IMR-90 (cell line): Measurements from ENCODE around the gene ATP1B1. TPM values are rescaled to one million over a fixed set of nuclear protein-coding genes. Genes with fewer than 3 reads are reported as not detected.

ENCODE experiments used
- ATAC-seq: fragments of 200-7000 bp; cut with Tn5 transposase; 2 replicates; pipeline ENCODE4 v1.9.1; 2020; ENCODE audit warnings: low read depth, mild to moderate bottlenecking, moderate library complexity
- BruUV-seq: library from RNA; stranded (reverse); fragments of 400-500 nt; replicated peaks from 2 replicates; lab custom pipeline; 2021; lab: Mats Ljungman, UMichigan
- CTCF ChIA-PET: fragments of 300-600 bp; formaldehyde crosslinking; extraction: SDS; loops from one replicate; lab custom pipeline; 2021; ENCODE audit warnings: antibody characterized with exemption; lab: Yijun Ruan, JAX
- POLR2A ChIA-PET: fragments of 300-600 bp; sonication (Branson Sonifier 250); formaldehyde crosslinking; loops from one replicate; lab custom pipeline; 2022; ENCODE audit warnings: antibody characterized with exemption; ENCODE audit not compliant: unreplicated experiment; lab: Charles Lee
- DNase-seq: peaks from one replicate; pipeline ENCODE4 v3.0.0; 2013
- H2AFZ ChIP-seq: replicated peaks from 2 replicates; pipeline ENCODE3; 2013; ENCODE audit warnings: low read length, mild to moderate bottlenecking; ENCODE audit not compliant: poor library complexity
- H2AK5ac ChIP-seq: 2 replicates; pipeline ENCODE4 v1.6.1; 2013; ENCODE audit warnings: low read depth, low read length, inconsistent platforms
- H2AK9ac ChIP-seq: replicated peaks from 2 replicates; pipeline ENCODE3; 2013; ENCODE audit warnings: mild to moderate bottlenecking, low read depth, low read length, moderate library complexity; ENCODE audit not compliant: poor library complexity
- H2BK120ac ChIP-seq: 2 replicates; pipeline ENCODE4 v1.6.1; 2013; ENCODE audit warnings: low read depth, low read length, inconsistent platforms
- H2BK15ac ChIP-seq: 3 replicates; pipeline ENCODE4 v1.6.1; 2013; ENCODE audit warnings: low read depth, low read length, inconsistent platforms
- H2BK20ac ChIP-seq: 2 replicates; pipeline ENCODE4 v1.6.1; 2013; ENCODE audit warnings: low read depth, mild to moderate bottlenecking, inconsistent platforms, low read length, moderate library complexity
- H2BK5ac ChIP-seq: 2 replicates; pipeline ENCODE4 v1.6.1; 2013; ENCODE audit warnings: mild to moderate bottlenecking, low read depth, low read length, inconsistent platforms; ENCODE audit not compliant: poor library complexity, severe bottlenecking
- H3K14ac ChIP-seq: replicated peaks from 2 replicates; pipeline ENCODE4 v1.6.1; 2013; ENCODE audit warnings: low read depth, low read length, inconsistent platforms
- H3K18ac ChIP-seq: 2 replicates; pipeline ENCODE4 v1.6.1; 2013; ENCODE audit warnings: low read depth, low read length, control low read depth
- H3K23ac ChIP-seq: 2 replicates; pipeline ENCODE4 v1.6.1; 2013; ENCODE audit warnings: low read depth, low read length, inconsistent platforms
- H3K27ac ChIP-seq: 2 replicates; pipeline ENCODE4 v1.5.1; 2013; ENCODE audit warnings: mild to moderate bottlenecking, control low read depth, low read length; ENCODE audit not compliant: insufficient read depth
- H3K27me3 ChIP-seq: 2 replicates; pipeline ENCODE4 v1.6.1; 2013; ENCODE audit warnings: low read length; ENCODE audit not compliant: control insufficient read depth, insufficient read depth
- H3K36me3 ChIP-seq: 2 replicates; pipeline ENCODE4 v1.6.1; 2013; ENCODE audit warnings: low read length, mixed read lengths; ENCODE audit not compliant: control insufficient read depth, insufficient read depth
- H3K4ac ChIP-seq: 2 replicates; pipeline ENCODE4 v1.6.1; 2013; ENCODE audit warnings: low read depth, low read length, inconsistent platforms
- H3K4me1 ChIP-seq: 2 replicates; pipeline ENCODE4 v1.6.1; 2013; ENCODE audit warnings: low read length, mixed read lengths; ENCODE audit not compliant: control insufficient read depth, insufficient read depth
- H3K4me2 ChIP-seq: 2 replicates; pipeline ENCODE4 v1.6.1; 2013; ENCODE audit warnings: low read depth, mild to moderate bottlenecking, control low read depth, low read length, moderate library complexity
- H3K4me3 ChIP-seq: 2 replicates; pipeline ENCODE4 v1.5.1; 2013; ENCODE audit warnings: low read depth, mild to moderate bottlenecking, control low read depth, low read length, moderate library complexity; ENCODE audit not compliant: insufficient read depth
- H3K56ac ChIP-seq: 2 replicates; pipeline ENCODE4 v1.6.1; 2013; ENCODE audit warnings: low read length, inconsistent platforms; ENCODE audit not compliant: insufficient read depth; ENCODE audit errors: extremely low read depth
- H3K79me1 ChIP-seq, 2 experiments: 2 replicates each; pipeline ENCODE4 v1.6.1; 2013; ENCODE audit warnings: low read length in 2 of 2, inconsistent platforms in 1 of 2, low read depth in 1 of 2
- H3K9ac ChIP-seq: 2 replicates; pipeline ENCODE4 v1.6.1; 2013; ENCODE audit warnings: low read depth, low read length, control low read depth
- H3K9me1 ChIP-seq: 2 replicates; pipeline ENCODE4 v1.6.1; 2013; ENCODE audit warnings: low read length, inconsistent platforms; ENCODE audit not compliant: insufficient read depth
- H3K9me3 ChIP-seq: 2 replicates; pipeline ENCODE4 v1.6.1; 2013; ENCODE audit warnings: low read length; ENCODE audit not compliant: control insufficient read depth, insufficient read depth
- H4K20me1 ChIP-seq: 2 replicates; pipeline ENCODE4 v1.6.1; 2013; ENCODE audit warnings: low read length, inconsistent platforms; ENCODE audit not compliant: insufficient read depth
- H4K5ac ChIP-seq: 2 replicates; pipeline ENCODE4 v1.6.1; 2013; ENCODE audit warnings: mild to moderate bottlenecking, low read depth, low read length, control low read depth
- H4K8ac ChIP-seq, 2 experiments: 2 replicates each; pipeline ENCODE4 v1.6.1; 2013; ENCODE audit warnings: low read depth in 2 of 2, low read length in 2 of 2, control low read depth in 1 of 2, inconsistent platforms in 1 of 2
- H4K91ac ChIP-seq: 2 replicates; pipeline ENCODE4 v1.6.1; 2013; ENCODE audit warnings: low read depth, low read length, inconsistent platforms; ENCODE audit not compliant: insufficient read depth
- BHLHE40 ChIP-seq: fragments of 150-350 bp; IDR thresholded peaks from 2 replicates; pipeline ENCODE4 v1.6.1; 2016; ENCODE audit warnings: mild to moderate bottlenecking, low read depth, low read length
- CEBPB ChIP-seq: IDR thresholded peaks from 2 replicates; pipeline ENCODE4 v1.6.1; 2012; ENCODE audit warnings: low read depth, low read length, improper control_type of control experiment
- CHD1 ChIP-seq: IDR thresholded peaks from 2 replicates; pipeline ENCODE4 v1.6.1; 2012; ENCODE audit warnings: low read depth, low read length, improper control_type of control experiment
- FOS ChIP-seq: fragments of 150-350 bp; IDR thresholded peaks from 2 replicates; pipeline ENCODE4 v1.6.1; 2016; ENCODE audit warnings: low read depth, low read length
- MAFK ChIP-seq: IDR thresholded peaks from 2 replicates; pipeline ENCODE4 v1.6.1; 2012; ENCODE audit warnings: low read depth, low read length, improper control_type of control experiment
- MAZ ChIP-seq: IDR thresholded peaks from 2 replicates; pipeline ENCODE4 v1.6.1; 2012; ENCODE audit warnings: low read depth, mild to moderate bottlenecking, low read length, improper control_type of control experiment, moderate library complexity, borderline replicate concordance
- NFE2L2 ChIP-seq: fragments of 150-350 bp; IDR thresholded peaks from 2 replicates; pipeline ENCODE4 v1.6.1; 2016; ENCODE audit warnings: low read depth, mild to moderate bottlenecking, low read length
- RFX5 ChIP-seq: IDR thresholded peaks from 2 replicates; pipeline ENCODE4 v1.8.0; 2012; ENCODE audit warnings: low read depth, mild to moderate bottlenecking, low read length, moderate library complexity
- SMC3 ChIP-seq: fragments of 150-350 bp; IDR thresholded peaks from 2 replicates; pipeline ENCODE4 v1.6.1; 2016; ENCODE audit warnings: low read depth, mild to moderate bottlenecking, antibody characterized with exemption, low read length, moderate library complexity
- USF2 ChIP-seq: fragments of 150-350 bp; IDR thresholded peaks from 2 replicates; pipeline ENCODE4 v1.6.1; 2017; ENCODE audit warnings: mild to moderate bottlenecking, antibody characterized with exemption, low read length, low read depth
- WGBS, 2 experiments: methylation state at CpG; one replicate each; pipeline versions ENCODE4 v1.1.5 to v1.1.7; 2013; ENCODE audit warnings: missing lambda C conversion rate in 2 of 2; ENCODE audit not compliant: insufficient read length in 1 of 2; ENCODE audit errors: extremely low coverage in 2 of 2; 5-methylcytosine and 5-hydroxymethylcytosine counted together
- dilution Hi-C: fragments of 300-500 bp; cut with HindIII; formaldehyde crosslinking; loops from one replicate; pipeline ENCODE4 v1.14.3; 2018; ENCODE audit warnings: low sequenced_read_pairs; ENCODE audit not compliant: unreplicated experiment
- in situ Hi-C: fragments of 300-500 bp; cut with MboI; formaldehyde crosslinking; loops from 3 replicates; pipeline ENCODE4 v1.14.3; 2019; ENCODE audit warnings: low sequenced_read_pairs, inconsistent platforms, mixed read lengths
- intact Hi-C: fragments of 100-400 bp; cut with micrococcal nuclease; formaldehyde crosslinking; loops from 2 replicates; pipeline ENCODE4 v1.10.0; 2022
- polyA plus RNA-seq, 3 experiments: library from polyadenylated mRNA; depleted of rRNA; stranded (reverse); fragments of >200 nt; gene quantifications; 2 replicates each; pipeline ENCODE4 v1.2.3, GENCODE V29; 2012; ENCODE audit warnings: low replicate concordance in 1 of 3
- total RNA-seq: library from RNA; depleted of rRNA; stranded (reverse); fragments of >200 nt; gene quantifications from 2 replicates; pipeline ENCODE4 v1.2.3, GENCODE V29; 2012
- TF ChIP-seq, protein P1 (sequence below): fragments of 150-350 bp; IDR thresholded peaks from 2 replicates; pipeline ENCODE4 v1.6.1; 2016; ENCODE audit warnings: low read depth, mild to moderate bottlenecking, low read length, moderate library complexity, borderline replicate concordance

The ATP1B1 gene
- total and polyA plus RNA-seq, 2 of the 4 experiments (the other 2 are of a cell fraction), result 14.5 to 22.1 TPM

DNA sequence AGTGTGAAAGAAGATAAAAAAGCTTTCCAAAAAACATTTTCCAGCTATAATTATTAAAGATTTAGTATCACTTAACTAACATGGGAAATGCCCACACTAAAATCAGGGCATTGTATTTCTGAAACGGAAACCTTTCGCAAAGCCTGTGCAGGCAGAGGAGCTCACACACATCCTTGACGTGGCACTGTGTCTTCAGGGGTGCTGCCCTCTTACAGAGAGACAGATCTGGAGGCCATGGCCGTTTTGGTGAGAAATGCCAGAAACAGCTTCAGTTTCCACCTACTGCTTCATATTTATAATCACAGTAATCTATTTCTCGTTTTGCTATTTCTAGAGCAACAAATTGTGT lies 26.7 kb downstream of the ATP1B1 start:
- H2BK120ac ChIP-seq, result no peak overlapping the region
- no peak overlapping the region for H3K18ac ChIP-seq
- peaks cover 3% of the 10 kb centered on the region; the same call in 1 of the 2 replicates for H3K36me3 ChIP-seq
- H3K23ac ChIP-seq, result no peak overlapping the region
- no peak for TF ChIP-seq BHLHE40
- TF ChIP-seq SMC3, result no peak
- no peak for TF ChIP-seq USF2
- TF ChIP-seq CHD1, result no peak
- no peak for TF ChIP-seq MAZ
- no peak for TF ChIP-seq NFE2L2
- TF ChIP-seq FOS, result no peak
- TF ChIP-seq MAFK, result no peak
- TF ChIP-seq, protein P1, sequence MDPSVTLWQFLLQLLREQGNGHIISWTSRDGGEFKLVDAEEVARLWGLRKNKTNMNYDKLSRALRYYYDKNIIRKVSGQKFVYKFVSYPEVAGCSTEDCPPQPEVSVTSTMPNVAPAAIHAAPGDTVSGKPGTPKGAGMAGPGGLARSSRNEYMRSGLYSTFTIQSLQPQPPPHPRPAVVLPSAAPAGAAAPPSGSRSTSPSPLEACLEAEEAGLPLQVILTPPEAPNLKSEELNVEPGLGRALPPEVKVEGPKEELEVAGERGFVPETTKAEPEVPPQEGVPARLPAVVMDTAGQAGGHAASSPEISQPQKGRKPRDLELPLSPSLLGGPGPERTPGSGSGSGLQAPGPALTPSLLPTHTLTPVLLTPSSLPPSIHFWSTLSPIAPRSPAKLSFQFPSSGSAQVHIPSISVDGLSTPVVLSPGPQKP, result no peak
- TF ChIP-seq RFX5, result no peak
- no peak for TF ChIP-seq CEBPB
- dilution Hi-C loops (no loop called here), in situ Hi-C loops (no loop called here), intact Hi-C loops (loop anchor here (10.0 kb wide), 1 partner anchor 528 kb away; no protein-coding TSS in a partner anchor)
- no peak overlapping the region for H2AFZ ChIP-seq
- no CpG with 5 or more reads among the region's 5 CpGs for WGBS, 2 experiments
- H3K9me3 ChIP-seq, result no peaks in the 10 kb centered on the region
- DNase-seq (no peak), ATAC-seq (no peak)
- no peak overlapping the region for H2BK15ac ChIP-seq
- no peaks in the 10 kb centered on the region for H4K20me1 ChIP-seq
- H2AK5ac ChIP-seq, result no peak overlapping the region
- H4K5ac ChIP-seq, result no peak overlapping the region
- no peak overlapping the region for H2BK5ac ChIP-seq
- no peak overlapping the region for H3K9ac ChIP-seq
- no peak overlapping the region for H3K4me2 ChIP-seq
- no peak overlapping the region for H3K56ac ChIP-seq
- H3K4ac ChIP-seq, result no peak overlapping the region
- H3K4me1 ChIP-seq, result no peaks in the 10 kb centered on the region
- H3K27me3 ChIP-seq, result no peaks in the 10 kb centered on the region
- BruUV-seq, result no TSS peak
- no peak overlapping the region for H4K91ac ChIP-seq
- no peak overlapping the region for H3K27ac ChIP-seq
- no peak overlapping the region for H3K14ac ChIP-seq
- no peak overlapping the region for H2AK9ac ChIP-seq
- no peaks in the 10 kb centered on the region; a peak in 2 of 4 replicates for H3K79me1 ChIP-seq
- no peak overlapping the region for H3K4me3 ChIP-seq
- no peaks in the 10 kb centered on the region for H3K9me1 ChIP-seq
- POLR2A ChIA-PET, result no interaction called here
- CTCF ChIA-PET, result interaction anchor here (0.6 to 1.2 kb wide), 3 partner anchors 619 to 879 kb away, joined by 3 to 7 read pairs (median 3); no protein-coding TSS in a partner anchor
- H4K8ac ChIP-seq, result no peak overlapping the region
- H2BK20ac ChIP-seq, result no peak overlapping the region
